HEK293 (cell line): ENCODE data around the gene COX10.
"Not testable (repeated sequence)": the region's sequence is repeated elsewhere in the genome, so short reads cannot be mapped to it uniquely, and the experiment has no call there.

Source experiments
- CTCF ChIA-PET: fragments of 350-600 bp; formaldehyde crosslinking; extraction: SDS; loops from one replicate; lab custom pipeline; 2021; ENCODE audit warnings: antibody characterized with exemption; lab: Yijun Ruan, JAX
- POLR2A ChIA-PET: fragments of 300-600 bp; formaldehyde crosslinking; extraction: SDS; loops from one replicate; lab custom pipeline; 2020; ENCODE audit warnings: antibody characterized with exemption, inconsistent platforms; lab: Yijun Ruan, JAX
- H3K27ac ChIP-seq: fragments of 200-500 bp; sonication (Bioruptor generic); 2 replicates; pipeline ENCODE4 v1.5.1; 2014; ENCODE audit warnings: low read depth, low read length, control low read depth, inconsistent platforms; ENCODE audit errors: extremely low read depth
- H3K36me3 ChIP-seq, 2 experiments: fragments of 200-500 bp in 1 of 2; sonication (Bioruptor generic) in 1 of 2; 1 replicate in 1 of 2; 2 replicates in 1 of 2; pipeline ENCODE4 v1.5.1; 2014 to 2017; ENCODE audit warnings: inconsistent platforms in 2 of 2, low read length in 2 of 2; ENCODE audit not compliant: control insufficient read depth in 2 of 2, insufficient read depth in 1 of 2
- H3K4me1 ChIP-seq: fragments of 200-500 bp; sonication (Bioruptor generic); 2 replicates; pipeline ENCODE4 v1.5.1; 2014; ENCODE audit warnings: mild to moderate bottlenecking, low read length, inconsistent platforms; ENCODE audit not compliant: control insufficient read depth, insufficient read depth
- H3K4me3 ChIP-seq: 2 replicates; pipeline ENCODE4 v1.5.1; 2011; ENCODE audit warnings: low read depth, mild to moderate bottlenecking, control low read depth, low read length, moderate library complexity
- H3K9me3 ChIP-seq: fragments of 200-500 bp; sonication (Bioruptor generic); 2 replicates; pipeline ENCODE4 v1.5.1; 2014; ENCODE audit warnings: low read depth, low read length, inconsistent platforms; ENCODE audit not compliant: control insufficient read depth, insufficient read depth
- REST ChIP-seq: fragments of 450-650 bp; formaldehyde crosslinking; IDR thresholded peaks from 2 replicates; pipeline ENCODE4 v1.5.1; 2016; ENCODE audit warnings: missing biosample characterization, missing genetic modification characterization
- ZBTB11 ChIP-seq: fragments of 450-650 bp; formaldehyde crosslinking; conservative IDR thresholded peaks from 2 replicates; pipeline ENCODE4 v1.5.1; 2016; ENCODE audit warnings: low read depth, missing biosample characterization, missing genetic modification characterization
- ZBTB8A ChIP-seq: fragments of 450-650 bp; formaldehyde crosslinking; IDR thresholded peaks from 2 replicates; pipeline ENCODE4 v1.5.1; 2016; ENCODE audit warnings: missing biosample characterization, missing genetic modification characterization
- ZNF140 ChIP-seq: fragments of 450-650 bp; formaldehyde crosslinking; IDR thresholded peaks from 2 replicates; pipeline ENCODE4 v1.5.1; 2016; ENCODE audit warnings: missing biosample characterization, missing genetic modification characterization
- ZNF202 ChIP-seq: fragments of 450-650 bp; formaldehyde crosslinking; IDR thresholded peaks from 2 replicates; pipeline ENCODE4 v1.5.1; 2016; ENCODE audit warnings: missing biosample characterization, missing genetic modification characterization, borderline replicate concordance
- ZNF292 ChIP-seq: fragments of 450-650 bp; formaldehyde crosslinking; IDR thresholded peaks from 2 replicates; pipeline ENCODE4 v1.5.1; 2016; ENCODE audit warnings: low read depth, missing biosample characterization, missing genetic modification characterization, borderline replicate concordance
- ZNF354C ChIP-seq: fragments of 450-650 bp; formaldehyde crosslinking; IDR thresholded peaks from 2 replicates; pipeline ENCODE4 v1.5.1; 2016; ENCODE audit warnings: missing biosample characterization, missing genetic modification characterization, low read depth, borderline replicate concordance
- ZNF394 ChIP-seq: fragments of 450-650 bp; formaldehyde crosslinking; IDR thresholded peaks from 2 replicates; pipeline ENCODE4 v1.5.1; 2016; ENCODE audit warnings: missing biosample characterization, missing genetic modification characterization, mild to moderate bottlenecking, moderate library complexity, borderline replicate concordance
- ZNF426 ChIP-seq: fragments of 450-650 bp; formaldehyde crosslinking; IDR thresholded peaks from 2 replicates; pipeline ENCODE4 v1.5.1; 2017; ENCODE audit warnings: missing biosample characterization, missing genetic modification characterization, mild to moderate bottlenecking, inconsistent platforms, moderate library complexity
- ZNF433 ChIP-seq: fragments of 450-650 bp; formaldehyde crosslinking; IDR thresholded peaks from 2 replicates; pipeline ENCODE4 v1.5.1; 2016; ENCODE audit warnings: missing biosample characterization, missing genetic modification characterization, low read depth
- ZNF510 ChIP-seq: fragments of 450-650 bp; formaldehyde crosslinking; IDR thresholded peaks from 2 replicates; pipeline ENCODE4 v1.5.1; 2018; ENCODE audit warnings: mild to moderate bottlenecking, missing genetic modification characterization, missing biosample characterization; ENCODE audit not compliant: insufficient replicate concordance
- ZNF555 ChIP-seq: fragments of 450-650 bp; formaldehyde crosslinking; conservative IDR thresholded peaks from 2 replicates; pipeline ENCODE4 v1.5.1; 2017; ENCODE audit warnings: missing biosample characterization, mild to moderate bottlenecking, missing genetic modification characterization, inconsistent platforms
- ZNF558 ChIP-seq: fragments of 450-650 bp; formaldehyde crosslinking; IDR thresholded peaks from 2 replicates; pipeline ENCODE4 v1.5.1; 2016; ENCODE audit warnings: missing biosample characterization, missing genetic modification characterization
- ZNF560 ChIP-seq: fragments of 450-650 bp; formaldehyde crosslinking; IDR thresholded peaks from 2 replicates; pipeline ENCODE4 v1.5.1; 2017; ENCODE audit warnings: missing biosample characterization, missing genetic modification characterization, borderline replicate concordance
- ZNF623 ChIP-seq: fragments of 450-650 bp; formaldehyde crosslinking; IDR thresholded peaks from 2 replicates; pipeline ENCODE4 v1.5.1; 2016; ENCODE audit warnings: missing biosample characterization, missing genetic modification characterization
- ZNF629 ChIP-seq: fragments of 450-650 bp; formaldehyde crosslinking; IDR thresholded peaks from 2 replicates; pipeline ENCODE4 v1.5.1; 2017; ENCODE audit warnings: missing biosample characterization, missing genetic modification characterization
- ZNF654 ChIP-seq: fragments of 450-650 bp; formaldehyde crosslinking; IDR thresholded peaks from 2 replicates; pipeline ENCODE4 v1.5.1; 2016; ENCODE audit warnings: low read depth, missing biosample characterization, missing genetic modification characterization
- TF ChIP-seq, protein P1 (sequence below): fragments of 450-650 bp; formaldehyde crosslinking; IDR thresholded peaks from 2 replicates; pipeline ENCODE4 v1.5.1; 2016; ENCODE audit warnings: missing biosample characterization, missing genetic modification characterization, borderline replicate concordance
- TF ChIP-seq, protein P2 (sequence below): fragments of 450-650 bp; formaldehyde crosslinking; conservative IDR thresholded peaks from 2 replicates; pipeline ENCODE4 v1.5.1; 2016; ENCODE audit warnings: low read depth, missing biosample characterization, missing genetic modification characterization

COX10 gene

GRCh38 chr17:14179951-14180350 is 110.6 kb downstream of the COX10 start:
- H3K27ac ChIP-seq, H3K4me3 ChIP-seq, H3K36me3 ChIP-seq, POLR2A ChIA-PET, H3K9me3 ChIP-seq, CTCF ChIA-PET, H3K4me1 ChIP-seq: not testable (repeated sequence)

DNA sequence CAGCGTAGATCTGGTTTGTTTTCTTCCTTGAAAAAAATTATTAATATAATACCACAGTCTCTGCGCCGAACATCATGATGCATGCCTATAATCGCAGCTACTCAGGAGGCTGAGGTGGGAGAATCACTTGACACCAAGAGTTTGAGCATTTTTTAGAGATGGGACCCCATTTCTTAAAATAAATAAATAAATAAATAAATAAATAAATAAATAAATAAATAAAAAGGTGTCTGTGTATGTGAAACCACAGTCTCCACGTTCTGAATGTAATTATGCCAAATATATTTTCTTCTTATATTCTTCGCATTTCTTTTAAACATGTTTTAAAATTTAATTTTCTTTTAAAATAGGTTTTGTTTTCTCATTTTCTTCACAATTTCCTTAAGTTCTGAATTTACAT is 112.8 kb downstream of the COX10 start:
- CTCF ChIA-PET = interaction anchor here (0.5 kb wide), 1 partner anchor 16 kb away, joined by 3 read pairs; no protein-coding TSS in a partner anchor
- H3K9me3 ChIP-seq, POLR2A ChIA-PET, H3K27ac ChIP-seq, H3K36me3 ChIP-seq, H3K4me3 ChIP-seq, H3K4me1 ChIP-seq: not testable (repeated sequence)
- TF ChIP-seq ZNF555 (tag by site-specific recombination) = peak; percentile 86
- peak; percentile 60; the same call in 1 of the 2 replicates for TF ChIP-seq REST (tag by site-specific recombination)
- 0 out of 2 replicates have a peak, but pooled peaks have one; percentile 20 for TF ChIP-seq ZNF354C
- peak; percentile 74 for TF ChIP-seq ZBTB11 (tag by site-specific recombination)
- TF ChIP-seq, protein P1, sequence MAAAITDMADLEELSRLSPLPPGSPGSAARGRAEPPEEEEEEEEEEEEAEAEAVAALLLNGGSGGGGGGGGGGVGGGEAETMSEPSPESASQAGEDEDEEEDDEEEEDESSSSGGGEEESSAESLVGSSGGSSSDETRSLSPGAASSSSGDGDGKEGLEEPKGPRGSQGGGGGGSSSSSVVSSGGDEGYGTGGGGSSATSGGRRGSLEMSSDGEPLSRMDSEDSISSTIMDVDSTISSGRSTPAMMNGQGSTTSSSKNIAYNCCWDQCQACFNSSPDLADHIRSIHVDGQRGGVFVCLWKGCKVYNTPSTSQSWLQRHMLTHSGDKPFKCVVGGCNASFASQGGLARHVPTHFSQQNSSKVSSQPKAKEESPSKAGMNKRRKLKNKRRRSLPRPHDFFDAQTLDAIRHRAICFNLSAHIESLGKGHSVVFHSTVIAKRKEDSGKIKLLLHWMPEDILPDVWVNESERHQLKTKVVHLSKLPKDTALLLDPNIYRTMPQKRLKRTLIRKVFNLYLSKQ (tag by site-specific recombination) = peak; percentile 48; the same call in 1 of the 2 replicates
- TF ChIP-seq ZNF560 (tag by site-specific recombination) = 0 out of 2 replicates have a peak, but pooled peaks have one; percentile 22
- TF ChIP-seq ZNF654 (tag by site-specific recombination) = peak; percentile 21; the same call in 1 of the 2 replicates
- TF ChIP-seq ZNF394 = peak; percentile 88
- peak; percentile 57 for TF ChIP-seq ZNF623 (tag by site-specific recombination)
- TF ChIP-seq ZNF510 = peak; percentile 62
- peak; percentile 67; the same call in 1 of the 2 replicates for TF ChIP-seq ZNF202 (tag by site-specific recombination)
- peak; percentile 85 for TF ChIP-seq ZNF426 (tag by site-specific recombination)
- TF ChIP-seq, protein P2, sequence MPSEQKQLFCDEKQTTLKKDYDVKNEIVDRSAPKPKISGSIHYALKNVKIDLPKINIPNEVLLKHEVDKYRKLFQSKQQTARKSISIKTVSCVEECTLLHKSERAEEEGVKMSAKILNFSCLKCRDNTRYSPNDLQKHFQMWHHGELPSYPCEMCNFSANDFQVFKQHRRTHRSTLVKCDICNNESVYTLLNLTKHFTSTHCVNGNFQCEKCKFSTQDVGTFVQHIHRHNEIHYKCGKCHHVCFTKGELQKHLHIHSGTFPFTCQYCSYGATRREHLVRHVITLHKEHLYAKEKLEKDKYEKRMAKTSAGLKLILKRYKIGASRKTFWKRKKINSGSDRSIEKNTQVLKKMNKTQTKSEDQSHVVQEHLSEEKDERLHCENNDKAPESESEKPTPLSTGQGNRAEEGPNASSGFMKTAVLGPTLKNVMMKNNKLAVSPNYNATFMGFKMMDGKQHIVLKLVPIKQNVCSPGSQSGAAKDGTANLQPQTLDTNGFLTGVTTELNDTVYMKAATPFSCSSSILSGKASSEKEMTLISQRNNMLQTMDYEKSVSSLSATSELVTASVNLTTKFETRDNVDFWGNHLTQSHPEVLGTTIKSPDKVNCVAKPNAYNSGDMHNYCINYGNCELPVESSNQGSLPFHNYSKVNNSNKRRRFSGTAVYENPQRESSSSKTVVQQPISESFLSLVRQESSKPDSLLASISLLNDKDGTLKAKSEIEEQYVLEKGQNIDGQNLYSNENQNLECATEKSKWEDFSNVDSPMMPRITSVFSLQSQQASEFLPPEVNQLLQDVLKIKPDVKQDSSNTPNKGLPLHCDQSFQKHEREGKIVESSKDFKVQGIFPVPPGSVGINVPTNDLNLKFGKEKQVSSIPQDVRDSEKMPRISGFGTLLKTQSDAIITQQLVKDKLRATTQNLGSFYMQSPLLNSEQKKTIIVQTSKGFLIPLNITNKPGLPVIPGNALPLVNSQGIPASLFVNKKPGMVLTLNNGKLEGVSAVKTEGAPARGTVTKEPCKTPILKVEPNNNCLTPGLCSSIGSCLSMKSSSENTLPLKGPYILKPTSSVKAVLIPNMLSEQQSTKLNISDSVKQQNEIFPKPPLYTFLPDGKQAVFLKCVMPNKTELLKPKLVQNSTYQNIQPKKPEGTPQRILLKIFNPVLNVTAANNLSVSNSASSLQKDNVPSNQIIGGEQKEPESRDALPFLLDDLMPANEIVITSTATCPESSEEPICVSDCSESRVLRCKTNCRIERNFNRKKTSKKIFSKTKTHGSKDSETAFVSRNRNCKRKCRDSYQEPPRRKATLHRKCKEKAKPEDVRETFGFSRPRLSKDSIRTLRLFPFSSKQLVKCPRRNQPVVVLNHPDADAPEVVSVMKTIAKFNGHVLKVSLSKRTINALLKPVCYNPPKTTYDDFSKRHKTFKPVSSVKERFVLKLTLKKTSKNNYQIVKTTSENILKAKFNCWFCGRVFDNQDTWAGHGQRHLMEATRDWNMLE (tag by site-specific recombination) = peak; percentile 85
- TF ChIP-seq ZNF292 (tag by site-specific recombination) = 0 out of 2 replicates have a peak, but pooled peaks have one; percentile 46
- 0 out of 2 replicates have a peak, but pooled peaks have one; percentile 30 for TF ChIP-seq ZNF433
- 0 out of 2 replicates have a peak, but pooled peaks have one; percentile 17 for TF ChIP-seq ZNF629 (tag by site-specific recombination)
- peak; percentile 65 for TF ChIP-seq ZBTB8A
- peak; percentile 70; the same call in 1 of the 2 replicates for TF ChIP-seq ZNF140 (tag by site-specific recombination)
- TF ChIP-seq ZNF558 (tag by site-specific recombination) = 0 out of 2 replicates have a peak, but pooled peaks have one; percentile 38
